Upper lobe of left lung (tissue), 6 donors: ENCODE measurements around the gene TNS1. TPM values are rescaled to one million over a fixed set of nuclear protein-coding genes. Genes with fewer than 3 reads are reported as not detected.

Source experiments
- ATAC-seq, 2 donors: fragments of 200-7000 bp; cut with Tn5 transposase; one replicate each; pipeline ENCODE4 v1.9.1; 2022; ENCODE audit warnings: mild to moderate bottlenecking in 2 of 2, moderate library complexity in 2 of 2; ENCODE audit not compliant: low FRiP score in 2 of 2
- DNase-seq, 2 donors: peaks; one replicate each; pipeline ENCODE4 v3.0.0-alpha.2; 2019 to 2020
- H3K27ac ChIP-seq, 4 donors: fragments of 200-600 bp; sonication (generic); one replicate each; pipeline ENCODE4 v1.5.1; 2016 to 2019
- H3K27me3 ChIP-seq, 4 donors: fragments of 200-600 bp; sonication (generic); one replicate each; pipeline ENCODE4 v1.5.1; 2017 to 2019
- H3K36me3 ChIP-seq, 4 donors: fragments of 200-600 bp; sonication (generic); one replicate each; pipeline ENCODE4 v1.5.1; 2016 to 2019
- H3K4me1 ChIP-seq, 4 donors: fragments of 200-600 bp; sonication (generic); one replicate each; pipeline ENCODE4 v1.5.1; 2018 to 2019
- H3K4me3 ChIP-seq, 4 donors: fragments of 200-600 bp; sonication (generic); one replicate each; pipeline ENCODE4 v1.5.1; 2017 to 2019; ENCODE audit warnings: mild to moderate bottlenecking in 2 of 4, moderate library complexity in 1 of 4
- H3K9me3 ChIP-seq, 4 donors: fragments of 200-600 bp; sonication (generic); one replicate each; pipeline ENCODE4 v1.5.1; 2018 to 2019
- EP300 ChIP-seq, 4 donors: sonication (generic); formaldehyde crosslinking; IDR thresholded peaks; one replicate each; pipeline ENCODE4 v1.5.1; 2017; ENCODE audit warnings: antibody characterized with exemption in 4 of 4, control low read depth in 2 of 4
- POLR2A ChIP-seq, 4 donors: fragments of 450-650 bp; IDR thresholded peaks; one replicate each; pipeline ENCODE4 v1.5.1; 2016 to 2017; ENCODE audit warnings: antibody characterized with exemption in 4 of 4, mild to moderate bottlenecking in 2 of 4
- POLR2AphosphoS5 ChIP-seq, 2 donors: sonication (generic); formaldehyde crosslinking; IDR thresholded peaks; one replicate each; pipeline ENCODE4 v1.5.1; 2017; ENCODE audit warnings: antibody characterized with exemption in 2 of 2
- WGBS, 2 donors: methylation state at CpG; one replicate each; pipeline ENCODE4 v1.1.5; 2017 to 2018; 5-methylcytosine and 5-hydroxymethylcytosine counted together
- total RNA-seq, 6 donors: library from RNA; depleted of rRNA in 4 of 6; stranded (reverse); fragments of >200 nt in 4 of 6; gene quantifications; one replicate each; pipeline versions ENCODE4 v1.1.0 to v1.2.1, GENCODE V29; 2016 to 2021
- TF ChIP-seq, protein P1 (sequence below), 6 experiments: fragments of 450-650 bp in 4 of 6; fragments of 200-600 bp in 2 of 6; sonication (generic) in 2 of 6; IDR thresholded peaks; one replicate each; pipeline ENCODE4 v1.5.1; 2016 to 2019; ENCODE audit warnings: antibody characterized with exemption in 6 of 6
- donor health status: DM: no; HTN: no; CAD: no; lungs with moderate emphysema.
- donor health status: DM: no; HTN: yes; CAD: no; lungs with severe emphysema.

Gene TNS1
- total RNA-seq, 6 donors from 2014 or later = 325 to 1,095 (median 550) TPM

DNA sequence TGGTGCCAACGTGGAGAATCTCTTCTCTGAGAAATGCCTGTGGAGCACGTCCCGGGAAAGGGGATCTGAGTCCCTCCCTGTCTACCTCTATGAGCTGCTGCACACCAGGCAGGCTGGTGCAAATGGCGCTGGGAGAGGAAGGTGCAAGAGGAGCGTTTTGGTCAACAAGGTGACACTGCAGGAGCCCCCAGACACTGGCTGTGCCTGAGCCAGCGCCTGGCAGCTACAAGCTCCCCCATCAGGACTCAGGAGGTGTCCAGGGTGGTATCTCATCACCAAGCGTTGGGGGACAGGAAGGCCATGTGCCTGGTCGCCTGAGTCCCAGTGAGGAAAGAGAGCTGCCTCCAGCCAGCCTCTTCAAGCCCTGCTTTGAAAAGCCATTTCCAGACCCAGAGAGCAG lies 173.4 kb downstream of the TNS1 start:
- Histone ChIP-seq H3K36me3 (peaks cover 26 to 87% (median 55%) of the 10 kb centered on the region in 4 donors), H3K4me1 (peaks cover 36 to 51% (median 46%) of the 10 kb centered on the region in 4 donors), H3K27ac (peak overlapping the region; percentile 2 to 74 (median 19)), H3K27me3 (no peaks in the 10 kb centered on the region), H3K9me3 (no peaks in the 10 kb centered on the region), H3K4me3 (no peak overlapping the region)
- WGBS, 2 donors = 53 to 59% methylated on average over 3 to 8 of the region's 8 CpGs
- DNase-seq (no peak), ATAC-seq (no peak)
- no peak for TF ChIP-seq POLR2A (IDR thresholded peaks at IDR 0.05)
- TF ChIP-seq, protein P1, sequence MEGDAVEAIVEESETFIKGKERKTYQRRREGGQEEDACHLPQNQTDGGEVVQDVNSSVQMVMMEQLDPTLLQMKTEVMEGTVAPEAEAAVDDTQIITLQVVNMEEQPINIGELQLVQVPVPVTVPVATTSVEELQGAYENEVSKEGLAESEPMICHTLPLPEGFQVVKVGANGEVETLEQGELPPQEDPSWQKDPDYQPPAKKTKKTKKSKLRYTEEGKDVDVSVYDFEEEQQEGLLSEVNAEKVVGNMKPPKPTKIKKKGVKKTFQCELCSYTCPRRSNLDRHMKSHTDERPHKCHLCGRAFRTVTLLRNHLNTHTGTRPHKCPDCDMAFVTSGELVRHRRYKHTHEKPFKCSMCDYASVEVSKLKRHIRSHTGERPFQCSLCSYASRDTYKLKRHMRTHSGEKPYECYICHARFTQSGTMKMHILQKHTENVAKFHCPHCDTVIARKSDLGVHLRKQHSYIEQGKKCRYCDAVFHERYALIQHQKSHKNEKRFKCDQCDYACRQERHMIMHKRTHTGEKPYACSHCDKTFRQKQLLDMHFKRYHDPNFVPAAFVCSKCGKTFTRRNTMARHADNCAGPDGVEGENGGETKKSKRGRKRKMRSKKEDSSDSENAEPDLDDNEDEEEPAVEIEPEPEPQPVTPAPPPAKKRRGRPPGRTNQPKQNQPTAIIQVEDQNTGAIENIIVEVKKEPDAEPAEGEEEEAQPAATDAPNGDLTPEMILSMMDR (IDR thresholded peaks at IDR 0.05) = no peak
- TF ChIP-seq EP300 (IDR thresholded peaks at IDR 0.05) = no peak
- no peak for TF ChIP-seq POLR2AphosphoS5 (IDR thresholded peaks at IDR 0.05)

DNA sequence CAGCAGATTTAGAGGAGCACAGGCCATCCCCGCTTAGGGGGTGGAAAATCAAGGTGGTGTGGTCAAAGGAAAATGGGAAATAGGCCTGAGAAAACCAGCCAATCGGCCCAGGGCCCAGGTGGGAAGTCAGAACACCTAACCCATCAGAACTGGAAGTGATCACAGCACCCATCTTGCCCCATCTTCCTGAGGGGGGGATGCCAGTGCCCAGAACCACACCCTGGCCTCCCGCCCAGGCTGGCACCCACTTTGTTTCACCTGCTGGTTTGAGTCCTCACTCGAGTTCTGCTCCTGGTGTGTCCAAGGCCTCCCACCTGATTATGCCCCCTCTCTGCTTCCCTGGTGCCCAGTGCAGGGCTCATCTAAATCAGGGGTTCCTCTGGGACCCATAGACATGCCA lies 174.5 kb downstream of the TNS1 start:
- H3K27me3 ChIP-seq = no peaks in the 10 kb centered on the region
- H3K9me3 ChIP-seq = no peaks in the 10 kb centered on the region
- DNase-seq (no peak), ATAC-seq (no peak)
- no peak for TF ChIP-seq EP300 (IDR thresholded peaks at IDR 0.05)
- TF ChIP-seq POLR2A (IDR thresholded peaks at IDR 0.05) = no peak
- TF ChIP-seq, protein P1 (IDR thresholded peaks at IDR 0.05) = no peak
- no peak for TF ChIP-seq POLR2AphosphoS5 (IDR thresholded peaks at IDR 0.05)
- H3K36me3 ChIP-seq = peaks cover 22 to 87% (median 53%) of the 10 kb centered on the region in 4 donors
- H3K4me1 ChIP-seq = peaks cover 37 to 55% (median 44%) of the 10 kb centered on the region in 4 donors
- H3K27ac ChIP-seq = peak overlapping the region; percentile 40 to 75 (median 74)
- 75 to 77% methylated on average over 3 to 4 of the region's 4 CpGs for WGBS, 2 donors
- H3K4me3 ChIP-seq = no peak overlapping the region

DNA sequence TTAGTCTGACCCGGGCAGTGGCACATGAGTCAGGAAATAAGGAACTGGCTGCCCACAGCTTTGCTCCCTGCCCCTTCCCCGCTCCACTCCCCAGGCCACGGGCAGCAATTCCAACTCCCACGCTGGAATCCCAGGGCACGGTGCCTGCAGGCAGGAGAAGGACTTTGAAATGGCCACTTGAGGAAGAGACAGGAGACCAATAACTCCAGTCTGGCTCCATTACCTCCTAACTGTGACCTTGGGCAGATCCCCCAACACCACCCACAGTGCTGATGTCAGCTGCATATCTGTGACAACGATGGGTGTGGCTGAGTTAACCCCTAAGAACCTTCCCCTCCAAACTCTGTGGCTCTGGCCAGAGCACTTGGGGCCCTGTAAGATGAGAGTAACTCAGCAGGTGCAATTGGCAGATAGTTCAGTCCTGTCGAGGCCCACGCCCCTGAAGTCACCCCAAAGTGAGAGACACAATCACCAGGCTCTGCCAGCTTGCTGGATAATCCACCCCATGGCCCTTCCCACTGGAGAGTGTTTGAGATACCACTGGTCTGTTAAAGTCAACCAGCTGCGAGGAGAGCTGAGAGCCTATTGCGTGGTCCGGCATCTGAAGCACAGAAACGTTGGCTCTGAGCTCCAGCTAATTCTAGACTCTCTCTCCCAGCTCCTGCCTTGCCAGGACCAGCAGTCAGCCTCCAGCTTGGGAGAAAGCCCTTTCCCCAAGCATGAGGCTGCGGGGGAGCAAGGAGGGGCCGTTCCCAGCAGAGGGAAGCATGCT lies 175.2 kb downstream of the TNS1 start:
- DNase-seq (peak; percentile 45 to 57), ATAC-seq (peak; percentile 56 to 77)
- TF ChIP-seq, protein P1 (IDR thresholded peaks at IDR 0.05) = no peak
- no peak for TF ChIP-seq POLR2A (IDR thresholded peaks at IDR 0.05)
- no peak for TF ChIP-seq EP300 (IDR thresholded peaks at IDR 0.05)
- TF ChIP-seq POLR2AphosphoS5 (IDR thresholded peaks at IDR 0.05) = peak in 1 of 2 donors; percentile 54
- H3K4me3 ChIP-seq = no peak overlapping the region
- peak overlapping the region; percentile 40 to 75 (median 74) for H3K27ac ChIP-seq
- H3K4me1 ChIP-seq = peaks cover 37 to 53% (median 45%) of the 10 kb centered on the region in 4 donors
- H3K27me3 ChIP-seq = no peaks in the 10 kb centered on the region
- 40 to 42% methylated on average over 9 to 14 of the region's 14 CpGs for WGBS, 2 donors
- no peaks in the 10 kb centered on the region for H3K9me3 ChIP-seq
- peaks cover 22 to 87% (median 50%) of the 10 kb centered on the region in 4 donors for H3K36me3 ChIP-seq

DNA sequence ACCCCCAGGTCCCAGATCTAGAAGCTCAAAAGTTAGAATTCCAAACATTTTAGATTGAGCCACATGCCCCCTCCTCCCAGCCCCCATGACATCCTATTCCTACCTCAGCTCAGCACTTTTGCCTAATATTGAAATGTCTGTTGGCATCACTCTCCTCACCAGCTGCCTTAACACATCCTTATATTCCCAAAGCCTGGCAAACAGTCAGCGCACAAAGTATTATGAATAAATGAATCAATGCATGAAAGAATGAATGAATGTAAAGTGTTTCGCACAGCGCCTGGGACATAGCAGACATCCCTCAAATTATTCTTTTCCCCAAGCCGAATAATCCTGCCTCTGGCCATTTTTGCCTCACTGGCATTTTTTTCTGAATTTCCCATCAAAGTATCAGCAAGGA lies 175.8 kb downstream of the TNS1 start:
- peak overlapping the region; percentile 40 to 75 (median 74) for H3K27ac ChIP-seq
- H3K27me3 ChIP-seq = no peaks in the 10 kb centered on the region
- H3K9me3 ChIP-seq = no peaks in the 10 kb centered on the region
- no peak overlapping the region for H3K4me3 ChIP-seq
- no peak for TF ChIP-seq POLR2A (IDR thresholded peaks at IDR 0.05)
- TF ChIP-seq, protein P1 (IDR thresholded peaks at IDR 0.05) = no peak
- ATAC-seq (no peak), DNase-seq (no peak)
- 79 to 80% methylated on average over 4 of the region's 4 CpGs for WGBS, 2 donors
- peaks cover 22 to 84% (median 46%) of the 10 kb centered on the region in 4 donors for H3K36me3 ChIP-seq
- peaks cover 42 to 55% (median 45%) of the 10 kb centered on the region in 4 donors for H3K4me1 ChIP-seq
